Fibroblast of lung (primary cell): Measurements from ENCODE around the gene RBM8A.

Source experiments
- CTCF ChIP-seq, 2 donors: IDR thresholded peaks in 1 of 2; conservative IDR thresholded peaks in 1 of 2; 1 replicate in 1 of 2; 2 replicates in 1 of 2; pipeline ENCODE4 v1.5.1; 2011 to 2012; ENCODE audit warnings: low read length in 2 of 2, control low read depth in 1 of 2, inconsistent platforms in 1 of 2, low read depth in 1 of 2, mild to moderate bottlenecking in 1 of 2
- EZH2 ChIP-seq: IDR thresholded peaks from 2 replicates; pipeline ENCODE4 v1.5.1; 2012; ENCODE audit warnings: low read length, control low read depth, mild to moderate bottlenecking; ENCODE audit errors: missing control alignments

GRCh38 chr1:145906954-145907753, 20.1 kb downstream of the RBM8A start:
- TF ChIP-seq EZH2, result no peak
- TF ChIP-seq CTCF (conservative IDR thresholded peaks at IDR 0.05 in 1 of 2, IDR thresholded peaks at IDR 0.05 in 1 of 2; ENCODE audit: low read depth in 1 of 2, low read length in 2 of 2), result no peak
